ENCODE results near the gene ASCL5. TPM values are rescaled to one million over a fixed set of nuclear protein-coding genes. Genes with fewer than 3 reads are reported as not detected.

ASCL5 gene
- polyA plus RNA-seq, 1 donor (not counting 4 experiments of a cell fraction or from before 2014, with no cell fraction given), result not detected

DNA sequence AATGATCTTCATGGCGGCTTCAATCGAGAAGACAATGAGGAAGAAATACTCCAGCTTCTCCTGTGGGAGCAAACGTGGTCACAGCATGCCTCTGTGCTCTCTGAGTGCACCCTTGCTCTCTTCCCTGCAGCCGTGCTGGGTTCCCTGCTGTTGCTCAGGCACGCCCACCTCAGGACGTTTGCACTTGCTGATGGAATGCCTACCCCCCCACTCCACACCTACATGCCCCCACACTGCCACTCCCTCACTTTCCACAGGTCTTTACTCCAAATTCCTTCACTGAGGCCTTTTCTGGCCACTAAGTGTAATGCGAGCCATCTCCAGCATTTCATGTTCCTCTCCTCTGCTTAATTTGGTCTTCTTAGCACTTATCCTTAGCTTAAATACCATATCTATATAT is 33.0 kb downstream of the ASCL5 start:
- no peak for FAIRE-seq
- no peak overlapping the region for H3K4me2 ChIP-seq (ENCODE audit: control insufficient read depth, extremely low read depth, insufficient read depth, low read depth, low read length)
- H3K9ac ChIP-seq (ENCODE audit: control insufficient read depth, extremely low read depth, insufficient read depth, low read length), result no peak overlapping the region
- peaks cover 9% of the 10 kb centered on the region for H3K4me1 ChIP-seq (ENCODE audit: control insufficient read depth, extremely low read depth, insufficient read depth, low read length)
- H2AFZ ChIP-seq (ENCODE audit: control insufficient read depth, low read length), result no peak overlapping the region
- H3K36me3 ChIP-seq (ENCODE audit: control insufficient read depth in 2 of 2, extremely low read depth in 1 of 2, insufficient read depth in 2 of 2, low read length in 2 of 2), result no peaks in the 10 kb centered on the region
- no peak for DNase-seq (ENCODE audit: low read depth, low spot score)
- H3K79me2 ChIP-seq (ENCODE audit: control insufficient read depth, insufficient read depth, low read length), result no peaks in the 10 kb centered on the region
- H3K27me3 ChIP-seq (ENCODE audit: control insufficient read depth, extremely low read depth, insufficient read depth, low read length), result peaks cover 15% of the 10 kb centered on the region
- no peaks in the 10 kb centered on the region for H4K20me1 ChIP-seq (ENCODE audit: control insufficient read depth, extremely low read depth, insufficient read depth, low read length)
- TF ChIP-seq EZH2 (IDR thresholded peaks at IDR 0.05; ENCODE audit: low read length), result no peak
- TF ChIP-seq, protein P1, sequence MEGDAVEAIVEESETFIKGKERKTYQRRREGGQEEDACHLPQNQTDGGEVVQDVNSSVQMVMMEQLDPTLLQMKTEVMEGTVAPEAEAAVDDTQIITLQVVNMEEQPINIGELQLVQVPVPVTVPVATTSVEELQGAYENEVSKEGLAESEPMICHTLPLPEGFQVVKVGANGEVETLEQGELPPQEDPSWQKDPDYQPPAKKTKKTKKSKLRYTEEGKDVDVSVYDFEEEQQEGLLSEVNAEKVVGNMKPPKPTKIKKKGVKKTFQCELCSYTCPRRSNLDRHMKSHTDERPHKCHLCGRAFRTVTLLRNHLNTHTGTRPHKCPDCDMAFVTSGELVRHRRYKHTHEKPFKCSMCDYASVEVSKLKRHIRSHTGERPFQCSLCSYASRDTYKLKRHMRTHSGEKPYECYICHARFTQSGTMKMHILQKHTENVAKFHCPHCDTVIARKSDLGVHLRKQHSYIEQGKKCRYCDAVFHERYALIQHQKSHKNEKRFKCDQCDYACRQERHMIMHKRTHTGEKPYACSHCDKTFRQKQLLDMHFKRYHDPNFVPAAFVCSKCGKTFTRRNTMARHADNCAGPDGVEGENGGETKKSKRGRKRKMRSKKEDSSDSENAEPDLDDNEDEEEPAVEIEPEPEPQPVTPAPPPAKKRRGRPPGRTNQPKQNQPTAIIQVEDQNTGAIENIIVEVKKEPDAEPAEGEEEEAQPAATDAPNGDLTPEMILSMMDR (optimal IDR thresholded peaks at IDR 0.05 in 1 of 3, IDR thresholded peaks at IDR 0.05 in 1 of 3, conservative IDR thresholded peaks at IDR 0.05 in 1 of 3; ENCODE audit: extremely low read depth in 1 of 3, insufficient read depth in 2 of 3, low read length in 3 of 3), result no peak
- no peak overlapping the region for H3K27ac ChIP-seq (ENCODE audit: control insufficient read depth, insufficient read depth, low read length)
- H3K4me3 ChIP-seq (ENCODE audit: control insufficient read depth in 2 of 3, extremely low read depth in 1 of 3, insufficient read depth in 2 of 3, low read depth in 1 of 3, low read length in 3 of 3), result no peak overlapping the region
- dilution Hi-C loops (cut with MboI; ENCODE audit: extremely low pct_ligation_motif_present, low sequenced_read_pairs), result no loop called here
- H3K9me3 ChIP-seq (ENCODE audit: control insufficient read depth, low read depth, low read length), result no peaks in the 10 kb centered on the region
- no peaks in the 10 kb centered on the region for H3K9me1 ChIP-seq (ENCODE audit: control insufficient read depth, extremely low read depth, insufficient read depth, low read length)

DNA sequence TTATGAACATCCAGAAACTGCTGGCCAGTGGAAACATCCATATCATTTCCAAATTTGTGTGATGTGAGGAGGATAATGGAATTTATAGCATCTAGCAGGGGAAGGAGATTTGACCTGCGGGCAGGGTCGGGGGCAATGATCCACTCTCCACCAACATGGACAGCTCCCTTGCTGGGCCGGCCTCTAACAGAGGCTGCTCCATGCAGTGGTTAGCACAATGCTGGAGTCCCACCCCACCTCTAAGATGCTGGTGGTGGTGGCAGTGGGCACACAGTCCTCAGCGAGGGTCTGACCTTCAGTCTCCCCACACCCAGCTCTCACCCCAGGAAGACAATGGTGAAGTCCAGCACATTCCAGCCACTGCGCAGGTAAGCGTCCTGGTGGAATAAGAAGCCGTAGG is 33.4 kb downstream of the ASCL5 start:
- Histone ChIP-seq H4K20me1 (ENCODE audit: control insufficient read depth, extremely low read depth, insufficient read depth, low read length) (no peaks in the 10 kb centered on the region), H3K36me3 (ENCODE audit: control insufficient read depth in 2 of 2, extremely low read depth in 1 of 2, insufficient read depth in 2 of 2, low read length in 2 of 2) (no peaks in the 10 kb centered on the region), H3K9me1 (ENCODE audit: control insufficient read depth, extremely low read depth, insufficient read depth, low read length) (no peaks in the 10 kb centered on the region), H3K4me3 (ENCODE audit: control insufficient read depth in 2 of 3, extremely low read depth in 1 of 3, insufficient read depth in 2 of 3, low read depth in 1 of 3, low read length in 3 of 3) (no peak overlapping the region), H3K27me3 (ENCODE audit: control insufficient read depth, extremely low read depth, insufficient read depth, low read length) (peaks cover 15% of the 10 kb centered on the region), H3K9ac (ENCODE audit: control insufficient read depth, extremely low read depth, insufficient read depth, low read length) (no peak overlapping the region), H3K27ac (ENCODE audit: control insufficient read depth, insufficient read depth, low read length) (no peak overlapping the region), H3K4me1 (ENCODE audit: control insufficient read depth, extremely low read depth, insufficient read depth, low read length) (peaks cover 13% of the 10 kb centered on the region), H2AFZ (ENCODE audit: control insufficient read depth, low read length) (no peak overlapping the region), H3K9me3 (ENCODE audit: control insufficient read depth, low read depth, low read length) (no peaks in the 10 kb centered on the region), H3K4me2 (ENCODE audit: control insufficient read depth, extremely low read depth, insufficient read depth, low read depth, low read length) (no peak overlapping the region), H3K79me2 (ENCODE audit: control insufficient read depth, insufficient read depth, low read length) (no peaks in the 10 kb centered on the region)
- FAIRE-seq (no peak), DNase-seq (ENCODE audit: low read depth, low spot score) (no peak)
- dilution Hi-C loops (cut with MboI; ENCODE audit: extremely low pct_ligation_motif_present, low sequenced_read_pairs), result no loop called here
- TF ChIP-seq EZH2 (IDR thresholded peaks at IDR 0.05; ENCODE audit: low read length), result no peak
- TF ChIP-seq, protein P1 (optimal IDR thresholded peaks at IDR 0.05 in 1 of 3, IDR thresholded peaks at IDR 0.05 in 1 of 3, conservative IDR thresholded peaks at IDR 0.05 in 1 of 3; ENCODE audit: extremely low read depth in 1 of 3, insufficient read depth in 2 of 3, low read length in 3 of 3), result no peak
